Esophagus muscularis mucosa (tissue), 4 donors: ENCODE results near the gene LRMDA. TPM values are rescaled to one million over a fixed set of nuclear protein-coding genes. Genes with fewer than 3 reads are reported as not detected.

Source experiments
- DNase-seq: peaks from one replicate; pipeline ENCODE4 v3.0.0-alpha.2; 2017; ENCODE audit errors: extremely low spot score
- H3K27ac ChIP-seq, 4 donors: fragments of 200-600 bp; sonication (generic); replicated peaks in 1 of 4; 1 replicate in 3 of 4; 2 replicates in 1 of 4; pipeline ENCODE4 v1.5.1; 2016 to 2019; ENCODE audit warnings: mild to moderate bottlenecking in 1 of 4
- H3K27me3 ChIP-seq, 4 donors: fragments of 200-600 bp; sonication (generic); one replicate each; pipeline versions ENCODE4 v1.5.1 to v1.6.0; 2016 to 2019
- H3K36me3 ChIP-seq, 4 donors: fragments of 200-600 bp; sonication (generic); one replicate each; pipeline ENCODE4 v1.5.1; 2016 to 2019
- H3K4me1 ChIP-seq, 4 donors: fragments of 200-600 bp; sonication (generic); one replicate each; pipeline ENCODE4 v1.5.1; 2016 to 2019
- H3K4me3 ChIP-seq, 4 donors: fragments of 200-600 bp; sonication (generic); 1 replicate in 2 of 4; 2 replicates in 2 of 4; pipeline ENCODE4 v1.5.1; 2016 to 2019; ENCODE audit warnings: mild to moderate bottlenecking in 4 of 4, moderate library complexity in 1 of 4
- H3K9me3 ChIP-seq, 4 donors: fragments of 200-600 bp; sonication (generic); 1 replicate in 3 of 4; 2 replicates in 1 of 4; pipeline ENCODE4 v1.5.1; 2016 to 2019
- EP300 ChIP-seq: sonication (generic); formaldehyde crosslinking; IDR thresholded peaks from one replicate; pipeline ENCODE4 v1.6.1; 2017; ENCODE audit warnings: antibody characterized with exemption
- POLR2A ChIP-seq: fragments of 450-650 bp; IDR thresholded peaks from one replicate; pipeline ENCODE4 v1.6.1; 2017; ENCODE audit warnings: antibody characterized with exemption, moderate library complexity, mild to moderate bottlenecking, low read depth
- POLR2AphosphoS5 ChIP-seq, 2 donors: sonication (generic); formaldehyde crosslinking; IDR thresholded peaks; one replicate each; pipeline ENCODE4 v1.6.1; 2017; ENCODE audit warnings: antibody characterized with exemption in 2 of 2
- WGBS: methylation state at CpG from one replicate; pipeline ENCODE4 v1.1.5; 2018; 5-methylcytosine and 5-hydroxymethylcytosine counted together
- intact Hi-C: fragments of 100-400 bp; cut with DNase I; formaldehyde crosslinking; loops from one replicate; pipeline ENCODE4 v1.15.1; 2023
- total RNA-seq, 4 donors: library from RNA; depleted of rRNA; stranded (reverse); fragments of >200 nt; gene quantifications; one replicate each; pipeline versions ENCODE4 v1.1.0 to v1.2.1, GENCODE V29; 2016
- TF ChIP-seq, protein P1 (sequence below), 3 experiments: fragments of 200-600 bp in 2 of 3; fragments of 450-650 bp in 1 of 3; sonication (generic) in 2 of 3; IDR thresholded peaks; one replicate each; pipeline ENCODE4 v1.5.1; 2017 to 2019; ENCODE audit warnings: antibody characterized with exemption in 3 of 3, mild to moderate bottlenecking in 2 of 3, moderate library complexity in 1 of 3

The LRMDA gene
- total RNA-seq, 4 donors from 2014 or later: 14.3 to 34.9 (median 26.5) TPM

DNA sequence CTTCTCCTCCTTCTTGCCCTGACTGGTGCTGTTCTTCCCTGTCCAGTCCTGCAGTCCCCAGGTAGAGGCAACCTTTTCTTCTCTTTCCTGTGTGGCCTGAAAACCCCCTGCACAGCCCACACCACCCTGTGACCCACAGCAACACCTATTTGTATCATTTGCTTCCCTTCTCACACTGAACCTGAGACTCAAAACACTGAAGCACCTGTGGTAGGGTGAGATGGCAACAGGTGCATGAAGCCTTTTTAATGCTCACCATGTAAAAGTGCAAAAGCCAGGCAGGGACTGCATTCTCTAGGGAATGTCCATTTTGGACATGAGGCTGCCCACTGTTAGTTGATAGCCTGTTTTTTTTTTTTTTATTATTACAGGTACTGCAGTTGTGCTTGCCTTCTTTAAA is 71.4 kb downstream of the LRMDA start:
- no peak for DNase-seq
- TF ChIP-seq POLR2AphosphoS5 (IDR thresholded peaks at IDR 0.05) (no peak), EP300 (no peak), POLR2A (no peak)
- TF ChIP-seq, protein P1, sequence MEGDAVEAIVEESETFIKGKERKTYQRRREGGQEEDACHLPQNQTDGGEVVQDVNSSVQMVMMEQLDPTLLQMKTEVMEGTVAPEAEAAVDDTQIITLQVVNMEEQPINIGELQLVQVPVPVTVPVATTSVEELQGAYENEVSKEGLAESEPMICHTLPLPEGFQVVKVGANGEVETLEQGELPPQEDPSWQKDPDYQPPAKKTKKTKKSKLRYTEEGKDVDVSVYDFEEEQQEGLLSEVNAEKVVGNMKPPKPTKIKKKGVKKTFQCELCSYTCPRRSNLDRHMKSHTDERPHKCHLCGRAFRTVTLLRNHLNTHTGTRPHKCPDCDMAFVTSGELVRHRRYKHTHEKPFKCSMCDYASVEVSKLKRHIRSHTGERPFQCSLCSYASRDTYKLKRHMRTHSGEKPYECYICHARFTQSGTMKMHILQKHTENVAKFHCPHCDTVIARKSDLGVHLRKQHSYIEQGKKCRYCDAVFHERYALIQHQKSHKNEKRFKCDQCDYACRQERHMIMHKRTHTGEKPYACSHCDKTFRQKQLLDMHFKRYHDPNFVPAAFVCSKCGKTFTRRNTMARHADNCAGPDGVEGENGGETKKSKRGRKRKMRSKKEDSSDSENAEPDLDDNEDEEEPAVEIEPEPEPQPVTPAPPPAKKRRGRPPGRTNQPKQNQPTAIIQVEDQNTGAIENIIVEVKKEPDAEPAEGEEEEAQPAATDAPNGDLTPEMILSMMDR (IDR thresholded peaks at IDR 0.05): no peak
- intact Hi-C loops: no loop called here
- Histone ChIP-seq H3K27me3 (no peaks in the 10 kb centered on the region), H3K27ac (no peak overlapping the region), H3K4me1 (peaks cover 15 to 37% (median 29%) of the 10 kb centered on the region in 4 donors), H3K36me3 (no peaks in the 10 kb centered on the region), H3K9me3 (no peaks in the 10 kb centered on the region), H3K4me3 (no peak overlapping the region)

DNA sequence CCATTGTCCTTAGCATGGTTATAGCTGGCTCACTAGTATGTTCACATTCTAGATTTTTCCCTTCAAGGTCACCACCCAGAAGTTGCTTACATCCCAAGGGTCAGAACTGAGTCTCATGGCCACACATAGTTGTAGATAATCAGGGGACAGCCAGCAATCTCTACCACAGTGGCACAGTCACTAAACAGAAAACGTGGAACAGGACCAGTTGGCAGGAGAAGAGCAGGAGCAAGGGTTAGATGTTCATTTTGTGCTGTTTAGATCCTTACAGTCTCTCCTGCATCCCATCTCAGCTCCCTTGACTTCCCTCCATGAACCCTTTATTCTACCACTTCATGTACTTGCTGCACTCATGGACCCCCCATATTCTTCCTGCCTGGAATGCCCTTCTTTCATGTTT is 73.9 kb downstream of the LRMDA start:
- Histone ChIP-seq H3K27me3 (no peaks in the 10 kb centered on the region), H3K36me3 (no peaks in the 10 kb centered on the region), H3K27ac (no peak overlapping the region), H3K9me3 (no peaks in the 10 kb centered on the region), H3K4me3 (no peak overlapping the region), H3K4me1 (peaks cover 16 to 41% (median 37%) of the 10 kb centered on the region in 4 donors)
- 83% methylated on average over 1 of the region's 1 CpG for WGBS
- DNase-seq: no peak
- intact Hi-C loops: loop anchor here (5.0 kb wide), 3 partner anchors 33 to 157 kb away; no protein-coding TSS in a partner anchor
- TF ChIP-seq, protein P1 (IDR thresholded peaks at IDR 0.05): no peak
- TF ChIP-seq POLR2AphosphoS5 (IDR thresholded peaks at IDR 0.05): no peak

DNA sequence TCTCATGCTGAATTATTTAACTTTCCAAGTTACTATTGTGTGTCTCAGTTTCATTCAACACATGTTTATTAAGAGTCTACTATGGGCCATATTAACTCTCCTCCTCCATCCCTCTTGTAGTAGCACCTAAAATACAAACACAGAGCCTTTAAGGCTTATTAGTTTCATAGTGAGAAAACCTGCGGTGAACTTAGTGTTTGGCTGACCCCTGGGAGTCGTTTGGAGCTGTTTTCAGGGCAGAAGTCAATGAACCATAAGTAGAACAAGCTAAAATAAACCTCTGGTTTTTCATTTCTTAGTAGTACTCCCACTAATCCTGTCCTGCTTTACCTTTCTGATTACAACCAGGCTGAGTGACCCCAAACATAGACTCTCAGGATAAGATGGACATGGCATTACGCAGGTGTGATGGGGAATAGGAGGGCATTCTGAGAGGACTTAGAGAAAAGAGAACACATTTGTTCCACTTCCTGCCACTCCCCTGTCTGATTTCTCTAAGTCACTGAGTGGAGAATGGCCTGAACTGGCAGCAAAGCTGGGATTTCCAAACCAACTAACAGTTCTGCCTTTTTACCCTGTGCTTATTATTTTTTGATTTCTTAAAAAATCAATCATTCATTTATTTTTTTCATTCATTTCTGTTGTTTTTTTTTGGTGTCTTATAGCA is 74.5 kb downstream of the LRMDA start:
- 77% methylated on average over 3 of the region's 3 CpGs for WGBS
- intact Hi-C loops: loop anchor here (5.0 kb wide), 3 partner anchors 34 to 156 kb away; no protein-coding TSS in a partner anchor

GRCh38 chr10:75506930-75507329 is 75.5 kb downstream of the LRMDA start:
- H3K4me1 ChIP-seq: peaks cover 16 to 56% (median 47%) of the 10 kb centered on the region in 4 donors
- intact Hi-C loops: loop anchor here (5.0 kb wide), 3 partner anchors 35 to 155 kb away; no protein-coding TSS in a partner anchor
- H3K36me3 ChIP-seq: no peaks in the 10 kb centered on the region
- DNase-seq: no peak
- H3K9me3 ChIP-seq: no peaks in the 10 kb centered on the region
- 98% methylated on average over 4 of the region's 4 CpGs for WGBS
- peak overlapping the region in 2 of 4 donors; percentile 69 to 76 for H3K27ac ChIP-seq
- TF ChIP-seq, protein P1 (IDR thresholded peaks at IDR 0.05): no peak
- TF ChIP-seq POLR2AphosphoS5 (IDR thresholded peaks at IDR 0.05): no peak
- no peak for TF ChIP-seq EP300
- TF ChIP-seq POLR2A: no peak
- no peaks in the 10 kb centered on the region for H3K27me3 ChIP-seq
- no peak overlapping the region for H3K4me3 ChIP-seq

More for the DNA sequence above, 74.5 kb downstream of the LRMDA start:
- H3K4me3 ChIP-seq: no peak overlapping the region
- DNase-seq: no peak
- no peaks in the 10 kb centered on the region for H3K36me3 ChIP-seq
- peaks cover 16 to 46% (median 42%) of the 10 kb centered on the region in 4 donors for H3K4me1 ChIP-seq
- no peaks in the 10 kb centered on the region for H3K27me3 ChIP-seq
- H3K9me3 ChIP-seq: no peaks in the 10 kb centered on the region
- TF ChIP-seq POLR2A: no peak
- TF ChIP-seq, protein P1 (IDR thresholded peaks at IDR 0.05): no peak
- no peak for TF ChIP-seq POLR2AphosphoS5 (IDR thresholded peaks at IDR 0.05)
- TF ChIP-seq EP300: no peak
- H3K27ac ChIP-seq: no peak overlapping the region
